HG02973 (cell line): ENCODE results near the gene DMAC2.
"Not testable (repeated sequence)": the region's sequence is repeated elsewhere in the genome, so short reads cannot be mapped to it uniquely, and the experiment has no call there.

ENCODE experiments used
- ATAC-seq: cut with Tn5 transposase; IDR thresholded peaks from one replicate; pipeline ENCODE4 v1.9.1; 2021; ENCODE audit warnings: moderate library complexity; ENCODE audit not compliant: unreplicated experiment

DMAC2 gene

DNA sequence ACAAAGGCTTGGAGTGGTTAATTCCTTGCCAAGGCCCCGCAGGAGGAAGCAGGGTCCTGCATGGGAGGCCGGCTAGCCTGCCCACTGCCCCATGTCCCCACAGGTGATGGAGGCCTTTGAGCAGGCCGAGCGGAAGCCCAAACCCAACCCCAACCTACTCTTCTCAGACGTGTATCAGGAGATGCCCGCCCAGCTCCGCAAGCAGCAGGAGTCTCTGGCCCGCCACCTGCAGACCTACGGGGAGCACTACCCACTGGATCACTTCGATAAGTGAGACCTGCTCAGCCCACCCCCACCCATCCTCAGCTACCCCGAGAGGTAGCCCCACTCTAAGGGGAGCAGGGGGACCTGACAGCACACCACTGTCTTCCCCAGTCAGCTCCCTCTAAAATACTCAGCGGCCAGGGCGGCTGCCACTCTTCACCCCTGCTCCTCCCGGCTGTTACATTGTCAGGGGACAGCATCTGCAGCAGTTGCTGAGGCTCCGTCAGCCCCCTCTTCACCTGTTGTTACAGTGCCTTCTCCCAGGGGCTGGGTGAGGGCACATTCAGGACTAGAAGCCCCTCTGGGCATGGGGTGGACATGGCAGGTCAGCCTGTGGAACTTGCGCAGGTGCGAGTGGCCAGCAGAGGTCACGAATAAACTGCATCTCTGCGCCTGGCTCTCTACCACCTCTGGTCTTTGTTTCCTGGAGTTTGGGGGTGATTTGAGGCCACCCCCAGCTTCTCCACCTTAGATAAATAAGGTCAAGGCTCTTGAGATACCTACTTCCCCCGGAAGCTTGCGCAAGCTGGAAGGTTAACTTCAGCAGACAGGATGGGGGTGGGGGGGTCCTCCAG lies 15.2 kb downstream of the DMAC2 start:
- no peak for ATAC-seq

DNA sequence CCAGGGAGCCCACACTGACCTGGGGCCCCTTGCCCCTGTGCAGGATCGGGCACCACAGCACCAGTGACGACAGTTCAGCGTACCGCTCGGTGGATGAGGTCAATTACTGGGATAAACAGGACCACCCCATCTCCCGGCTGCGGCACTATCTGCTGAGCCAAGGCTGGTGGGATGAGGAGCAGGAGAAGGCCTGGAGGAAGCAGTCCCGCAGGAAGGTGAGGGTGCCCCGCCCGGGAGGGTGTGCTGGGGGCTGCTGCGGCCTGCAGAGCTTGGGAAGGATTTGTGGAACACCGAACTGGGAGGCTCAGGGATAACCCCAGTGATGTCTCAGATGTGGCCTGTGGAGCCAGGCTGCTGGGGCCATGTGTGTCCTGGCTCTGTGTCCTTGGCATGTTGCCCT lies 16.8 kb downstream of the DMAC2 start:
- no peak for ATAC-seq

DNA sequence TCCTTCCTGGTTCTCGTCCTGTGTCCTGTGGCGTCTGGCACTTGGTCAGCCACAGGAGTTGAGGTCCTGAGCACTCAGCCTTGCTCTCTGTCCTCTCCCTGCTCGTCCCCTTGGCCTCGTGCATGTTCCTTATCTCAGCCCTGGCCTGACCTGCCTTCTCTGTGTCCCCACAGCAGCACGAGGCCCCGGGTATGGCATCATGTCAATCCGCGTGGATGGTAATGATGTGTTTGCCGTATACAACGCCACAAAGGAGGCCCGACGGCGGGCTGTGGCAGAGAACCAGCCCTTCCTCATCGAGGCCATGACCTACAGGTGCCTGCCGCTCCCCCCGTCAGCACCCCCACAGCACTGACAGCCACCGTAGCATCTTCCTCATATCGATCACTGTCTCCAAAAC lies 17.3 kb downstream of the DMAC2 start:
- no peak for ATAC-seq

DNA sequence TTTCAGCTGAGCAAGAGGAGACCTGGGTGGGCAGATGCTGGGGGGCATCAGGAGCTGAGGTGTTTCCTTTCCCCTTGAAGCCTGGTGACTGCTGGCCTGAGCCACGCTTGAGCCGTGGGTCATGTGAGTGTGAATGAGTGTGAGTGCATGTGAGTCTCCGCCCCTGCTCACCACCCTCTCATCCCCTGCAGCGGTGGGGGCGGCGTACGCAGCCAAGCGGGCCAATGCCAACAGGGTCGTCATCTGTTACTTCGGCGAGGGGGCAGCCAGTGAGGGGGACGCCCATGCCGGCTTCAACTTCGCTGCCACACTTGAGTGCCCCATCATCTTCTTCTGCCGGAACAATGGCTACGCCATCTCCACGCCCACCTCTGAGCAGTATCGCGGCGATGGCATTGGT lies 17.7 kb downstream of the DMAC2 start:
- no peak for ATAC-seq

DNA sequence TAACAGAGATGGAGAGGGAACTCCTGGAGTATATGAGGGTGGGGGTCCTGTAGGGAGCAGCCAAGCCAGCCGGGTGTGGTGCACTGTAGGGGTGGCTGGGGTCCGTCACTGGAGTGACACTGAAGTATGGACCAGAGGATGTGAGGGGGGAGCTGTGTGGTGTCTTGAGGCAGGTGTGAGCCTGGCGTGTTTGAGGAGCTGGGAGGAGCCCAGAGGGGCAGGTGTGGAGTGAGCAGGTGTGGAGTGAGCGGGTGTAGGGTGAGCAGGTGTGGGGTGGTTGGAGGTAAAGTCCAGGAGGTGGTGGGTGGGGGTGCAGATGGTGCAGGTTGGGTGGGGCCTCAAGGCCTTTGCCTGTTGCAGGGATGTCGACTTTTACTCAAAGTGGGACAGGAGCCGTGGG lies 18.4 kb downstream of the DMAC2 start:
- no peak for ATAC-seq

DNA sequence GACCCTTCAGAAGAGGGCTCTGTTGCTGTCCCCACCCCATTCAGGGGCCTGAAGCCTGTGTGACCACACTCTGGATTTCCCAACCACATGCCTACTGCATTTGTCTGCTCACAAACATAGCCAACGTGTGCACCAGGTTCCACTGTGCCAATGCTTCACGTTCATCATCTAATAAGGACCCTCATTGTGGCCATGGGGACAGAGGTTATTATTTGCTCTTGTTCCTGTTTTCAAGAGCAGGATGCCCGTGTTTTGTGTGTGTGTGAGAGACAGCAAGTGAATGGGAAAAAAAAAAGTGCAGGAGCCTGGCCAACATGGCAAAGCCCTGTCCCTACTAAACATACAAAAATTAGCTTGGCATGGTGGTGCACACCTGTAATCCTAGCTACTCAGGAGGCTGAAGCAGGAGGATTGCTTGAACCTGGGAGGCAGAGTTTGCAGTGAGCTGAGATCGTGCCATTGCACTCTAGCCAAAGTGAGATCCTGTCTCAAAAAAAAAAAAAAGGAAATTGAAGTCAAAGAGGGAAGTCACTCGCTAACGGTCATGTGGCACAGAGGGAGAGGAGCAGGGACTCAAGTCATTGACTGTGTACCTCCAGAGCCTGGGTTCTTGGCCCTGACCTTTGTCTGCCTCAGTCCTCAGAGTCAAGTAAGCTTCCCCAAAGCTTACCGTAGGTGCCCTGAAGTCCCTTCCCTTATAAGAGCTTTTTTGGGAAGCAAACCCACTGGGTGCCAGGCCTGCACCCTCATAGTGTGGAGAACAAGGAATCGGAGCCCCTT lies 19.4 kb downstream of the DMAC2 start:
- no peak for ATAC-seq

DNA sequence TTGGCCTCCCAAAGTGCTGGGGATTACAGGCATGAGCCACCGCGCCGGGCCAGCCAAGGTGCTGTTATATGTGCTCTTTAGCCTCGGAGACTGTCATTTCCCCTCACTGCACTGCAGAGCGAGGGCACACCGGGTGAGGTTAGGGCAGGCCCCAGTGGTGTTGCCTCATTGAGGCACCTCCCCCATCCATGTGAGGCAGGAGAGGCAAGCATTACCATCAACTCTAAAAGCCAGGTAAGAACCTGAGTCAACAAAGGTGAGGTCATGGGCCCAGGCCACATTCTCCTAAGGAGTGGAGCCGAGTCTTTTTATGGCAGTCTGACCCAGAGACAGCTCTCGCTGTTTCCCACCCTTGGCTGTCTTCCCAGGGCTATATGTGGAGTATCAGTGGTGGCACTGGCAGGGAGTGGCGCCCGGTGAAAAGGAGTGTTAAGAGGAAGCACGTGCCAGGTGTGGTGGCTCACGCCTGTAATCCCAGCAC lies 23.5 kb downstream of the DMAC2 start:
- no peak for ATAC-seq

DNA sequence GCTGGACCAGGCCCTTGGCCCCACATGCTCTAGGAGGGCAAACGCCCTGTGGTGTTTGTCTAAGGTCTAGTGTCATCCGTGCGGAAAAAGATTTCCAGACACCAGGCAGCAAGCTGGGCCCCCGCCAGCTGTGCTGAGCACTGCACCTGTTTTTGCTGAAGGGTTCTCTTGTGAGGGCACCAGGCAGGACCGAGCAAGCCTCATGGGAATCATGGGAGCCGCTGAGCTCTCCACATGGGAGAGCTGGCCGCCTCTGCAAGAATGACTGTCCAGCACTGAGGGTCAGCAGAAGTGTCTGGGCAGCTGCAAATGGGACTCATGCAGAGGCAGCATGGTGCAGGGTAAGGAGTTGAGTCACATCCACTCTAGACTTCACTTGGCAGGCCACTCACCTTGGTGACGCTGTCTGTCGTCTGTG lies 24.5 kb downstream of the DMAC2 start:
- ATAC-seq: no peak

DNA sequence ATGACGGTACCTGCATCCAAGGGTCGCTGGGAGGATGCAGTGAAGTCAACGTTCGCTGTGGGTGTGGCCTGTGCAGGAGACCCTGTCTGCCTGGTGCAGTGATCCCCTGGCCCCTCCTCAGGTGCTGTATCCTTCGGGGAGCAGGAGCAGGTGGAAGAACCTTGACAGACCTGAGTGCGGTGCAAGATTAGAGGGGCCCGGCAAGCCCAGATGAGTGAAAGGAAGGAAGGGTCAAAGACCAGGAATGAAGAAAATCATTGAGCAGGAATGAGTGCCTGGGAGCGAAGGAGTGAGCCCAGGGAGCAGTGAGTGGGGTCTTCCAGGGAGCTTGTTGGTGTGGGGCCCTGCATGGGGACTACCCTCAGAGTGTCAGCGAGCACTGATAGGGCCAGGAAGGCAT lies 25.3 kb downstream of the DMAC2 start:
- ATAC-seq: no peak

DNA sequence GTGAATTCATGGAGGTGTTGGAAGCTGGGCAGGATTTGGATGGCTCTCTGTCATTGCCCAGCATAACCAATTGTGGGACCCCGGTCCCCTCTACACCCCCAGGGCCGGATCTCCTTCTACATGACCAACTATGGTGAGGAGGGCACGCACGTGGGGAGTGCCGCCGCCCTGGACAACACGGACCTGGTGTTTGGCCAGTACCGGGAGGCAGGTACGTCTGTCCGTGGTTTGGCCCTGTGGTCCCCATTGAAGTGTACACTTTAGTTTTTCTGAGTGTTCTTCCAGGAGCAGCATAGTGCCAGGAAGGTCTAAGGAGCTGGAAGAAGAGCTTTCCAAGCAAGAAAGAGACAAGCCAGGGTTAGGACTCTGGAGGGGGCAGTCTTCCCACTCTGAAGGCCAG lies 25.8 kb downstream of the DMAC2 start:
- no peak for ATAC-seq

DNA sequence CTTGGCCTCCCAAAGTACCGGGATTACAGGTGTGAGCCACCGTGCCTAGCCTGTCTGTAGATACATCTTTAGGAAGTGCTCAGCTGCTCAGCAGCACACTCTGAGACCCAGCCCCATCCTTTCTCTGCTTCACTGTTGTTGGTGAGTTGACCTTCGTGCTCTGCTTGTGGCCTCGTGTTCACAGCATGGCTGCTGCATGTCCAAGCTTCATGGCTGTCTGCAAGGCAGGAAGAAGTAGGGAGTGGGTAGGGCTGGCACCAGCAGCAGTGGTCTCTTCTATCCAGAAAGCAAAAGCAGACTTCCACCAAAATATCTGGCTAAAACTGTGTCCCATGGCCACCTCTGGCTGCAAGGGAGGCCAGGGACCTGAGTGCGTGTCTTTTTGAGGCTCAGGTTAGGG lies 26.8 kb downstream of the DMAC2 start:
- ATAC-seq: no peak

DNA sequence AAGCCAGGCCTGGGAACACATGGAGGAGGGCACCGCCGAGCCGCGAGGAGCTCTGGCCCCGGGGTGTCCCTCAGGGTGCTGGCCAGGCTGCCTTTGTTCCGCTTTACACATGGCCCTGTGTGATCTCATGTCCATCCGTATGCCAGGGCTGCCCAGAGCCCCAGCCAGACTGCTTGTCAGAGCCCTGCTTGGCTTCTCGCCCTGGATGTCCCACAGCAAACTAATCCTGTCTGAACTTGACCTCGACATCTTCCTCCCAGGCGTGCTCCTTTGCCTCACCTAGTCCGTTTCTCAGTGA lies 27.8 kb downstream of the DMAC2 start:
- ATAC-seq: no peak

DNA sequence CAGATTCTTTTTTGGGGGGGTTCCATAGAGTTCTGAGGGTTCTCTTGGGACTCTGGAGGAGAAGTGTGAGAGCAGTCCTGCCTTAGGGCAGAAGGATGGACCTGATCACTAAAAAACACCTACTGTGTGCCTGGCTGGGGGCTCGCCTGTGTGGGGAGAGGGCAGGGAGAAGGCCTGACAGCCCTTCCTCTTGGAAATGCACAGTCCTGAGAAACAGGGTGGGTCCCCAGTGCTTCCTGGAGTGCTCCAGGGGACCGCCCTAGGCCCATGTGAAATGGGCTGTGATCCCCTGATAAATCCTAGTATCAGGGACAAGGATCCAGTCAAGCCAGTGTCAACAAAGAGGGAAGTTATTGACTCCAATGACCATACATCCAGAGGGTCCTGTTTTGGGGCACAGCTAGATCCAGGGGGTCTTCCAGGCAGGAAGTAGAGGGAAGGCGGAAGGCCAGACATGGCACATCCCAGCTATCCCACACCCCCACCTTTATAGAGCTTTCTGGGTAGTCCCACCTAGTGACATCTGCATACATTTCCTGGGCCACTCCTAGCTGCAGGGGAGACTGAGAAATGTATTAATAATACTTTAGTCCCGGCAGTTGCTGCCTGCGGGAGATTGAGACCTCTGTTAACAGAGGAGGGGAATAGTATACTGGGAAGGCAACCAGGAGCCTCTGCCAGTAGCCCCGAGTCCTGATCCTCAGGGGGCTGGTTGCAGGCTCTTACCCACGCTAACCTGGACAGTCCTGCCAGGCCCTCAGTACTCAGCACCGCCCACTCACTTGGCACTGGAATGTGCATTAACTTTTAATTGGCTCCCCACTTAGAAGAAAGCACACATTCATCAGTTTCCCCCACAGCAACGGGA lies 28.4 kb downstream of the DMAC2 start:
- no peak for ATAC-seq

DNA sequence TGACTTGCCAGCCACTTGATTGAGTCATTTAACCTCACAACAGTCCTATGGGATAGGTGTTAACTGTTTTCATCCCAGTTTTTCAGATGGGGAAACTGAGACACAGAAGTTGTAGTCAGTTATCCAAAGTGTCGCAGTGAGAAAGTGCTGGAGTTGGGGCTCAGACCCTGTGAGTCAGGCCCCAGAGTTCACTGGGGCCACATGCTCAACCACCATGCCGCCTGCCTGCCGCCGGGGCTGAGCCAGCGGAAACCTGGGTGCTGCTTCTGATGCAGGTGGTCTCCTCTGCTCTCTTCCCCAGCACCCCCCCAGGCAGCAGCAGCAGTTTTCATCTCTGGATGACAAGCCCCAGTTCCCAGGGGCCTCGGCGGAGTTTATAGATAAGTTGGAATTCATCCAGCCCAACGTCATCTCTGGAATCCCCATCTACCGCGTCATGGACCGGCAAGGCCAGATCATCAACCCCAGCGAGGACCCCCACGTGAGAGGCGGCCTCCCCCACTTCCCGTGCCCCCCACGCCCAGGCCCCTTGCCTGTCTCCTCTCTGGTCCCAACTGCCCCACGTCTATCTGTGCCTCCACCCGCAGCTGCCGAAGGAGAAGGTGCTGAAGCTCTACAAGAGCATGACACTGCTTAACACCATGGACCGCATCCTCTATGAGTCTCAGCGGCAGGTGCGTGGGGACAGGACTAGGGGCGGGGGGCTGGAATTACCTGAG lies 29.2 kb downstream of the DMAC2 start:
- ATAC-seq: no peak

DNA sequence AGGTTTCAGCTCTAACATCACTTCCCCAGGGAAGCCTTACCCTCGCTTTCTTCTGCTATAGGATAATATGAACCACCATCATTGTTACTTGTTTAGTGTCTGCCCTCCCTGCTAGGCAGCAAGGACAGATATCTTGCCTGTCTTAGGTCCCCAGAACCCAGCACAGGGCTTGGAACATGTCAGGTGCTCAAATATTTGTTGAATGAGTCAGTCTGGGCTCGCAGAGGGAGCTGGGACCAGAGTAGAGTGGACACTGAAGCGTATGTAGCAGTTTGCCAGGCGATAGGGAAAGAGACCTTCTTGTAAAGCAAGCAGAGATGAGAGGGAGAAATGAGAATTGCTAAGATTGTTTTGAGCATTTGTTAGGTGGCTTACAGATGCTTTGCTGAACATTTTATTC lies 30.4 kb downstream of the DMAC2 start:
- ATAC-seq: no peak

DNA sequence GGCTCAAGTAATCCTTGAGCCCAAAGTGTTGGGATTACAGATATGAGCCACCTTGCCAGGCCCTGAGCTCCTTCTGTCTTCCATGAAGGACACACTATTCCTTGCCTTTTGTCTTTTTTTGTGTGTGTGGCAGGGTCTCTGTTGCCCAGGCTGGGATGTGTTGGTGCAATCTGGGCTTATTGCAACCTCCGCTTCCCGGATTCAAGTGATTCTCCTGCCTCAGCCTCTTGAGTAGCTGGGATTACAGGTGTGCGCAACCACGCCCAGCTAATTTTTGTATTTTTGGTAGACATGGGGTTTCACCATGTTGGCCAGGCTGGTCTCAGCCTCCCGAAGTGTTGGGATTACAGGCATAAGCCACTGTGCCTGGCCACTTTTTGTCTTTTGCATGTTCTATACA lies 30.9 kb downstream of the DMAC2 start:
- not testable (repeated sequence) for ATAC-seq

DNA sequence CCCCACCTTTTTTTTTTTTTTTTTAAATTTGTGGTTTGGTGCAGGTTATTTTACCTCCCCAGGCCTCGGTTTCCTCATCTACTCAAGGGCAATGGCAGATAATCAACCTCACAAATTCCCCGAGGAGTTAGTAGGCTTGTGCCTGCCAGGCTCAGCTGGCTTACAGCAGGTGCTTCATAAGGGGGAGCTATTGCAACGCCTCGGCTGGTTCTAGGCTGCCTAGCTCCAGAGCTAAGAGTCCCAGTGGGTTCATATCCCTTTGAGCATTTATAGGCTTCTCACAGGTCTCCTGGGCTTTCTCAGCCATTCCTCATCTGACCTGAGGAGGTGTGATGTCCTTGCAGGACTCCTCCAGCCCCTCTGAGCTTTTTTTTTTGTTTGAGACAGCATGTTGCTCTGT lies 31.5 kb downstream of the DMAC2 start:
- ATAC-seq: no peak

DNA sequence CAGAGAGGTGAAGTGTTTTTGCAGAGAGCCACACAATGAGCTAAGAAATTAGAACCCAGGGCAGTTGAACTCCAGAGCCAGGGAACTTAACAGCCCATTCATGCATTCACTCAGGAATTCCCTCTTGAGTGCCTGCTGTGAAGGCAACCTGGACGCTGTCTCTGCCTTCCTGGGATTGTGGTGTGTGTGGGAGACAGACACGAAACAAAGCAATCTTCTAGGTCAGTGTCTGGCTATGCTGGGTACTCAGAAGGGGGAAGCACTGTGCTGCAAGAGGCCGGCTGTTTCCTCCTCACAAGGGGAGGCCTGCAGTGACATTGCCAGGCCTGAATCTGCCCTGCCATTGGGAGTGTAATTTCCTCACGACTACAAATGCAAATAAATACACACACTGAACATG lies 32.4 kb downstream of the DMAC2 start:
- no peak for ATAC-seq

DNA sequence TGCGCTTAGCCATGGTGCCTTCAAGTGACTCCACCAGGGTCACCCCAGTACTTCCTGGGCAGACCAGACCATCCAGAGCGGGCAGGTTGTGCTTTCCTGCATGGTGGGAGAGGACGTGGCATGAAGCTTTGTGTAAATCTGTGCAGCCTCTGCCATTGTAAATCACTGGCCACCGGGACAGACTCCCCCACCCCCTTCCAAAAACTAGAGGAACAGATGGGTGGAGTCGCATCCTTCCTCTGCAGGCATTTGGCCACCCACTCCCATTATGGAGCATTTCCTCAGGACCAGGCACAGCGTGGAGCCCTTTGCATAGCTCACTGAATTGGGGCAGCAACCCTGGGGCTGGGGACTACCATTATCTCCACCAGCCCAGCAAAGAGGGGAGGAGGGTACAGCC lies 33.9 kb downstream of the DMAC2 start:
- ATAC-seq: no peak

DNA sequence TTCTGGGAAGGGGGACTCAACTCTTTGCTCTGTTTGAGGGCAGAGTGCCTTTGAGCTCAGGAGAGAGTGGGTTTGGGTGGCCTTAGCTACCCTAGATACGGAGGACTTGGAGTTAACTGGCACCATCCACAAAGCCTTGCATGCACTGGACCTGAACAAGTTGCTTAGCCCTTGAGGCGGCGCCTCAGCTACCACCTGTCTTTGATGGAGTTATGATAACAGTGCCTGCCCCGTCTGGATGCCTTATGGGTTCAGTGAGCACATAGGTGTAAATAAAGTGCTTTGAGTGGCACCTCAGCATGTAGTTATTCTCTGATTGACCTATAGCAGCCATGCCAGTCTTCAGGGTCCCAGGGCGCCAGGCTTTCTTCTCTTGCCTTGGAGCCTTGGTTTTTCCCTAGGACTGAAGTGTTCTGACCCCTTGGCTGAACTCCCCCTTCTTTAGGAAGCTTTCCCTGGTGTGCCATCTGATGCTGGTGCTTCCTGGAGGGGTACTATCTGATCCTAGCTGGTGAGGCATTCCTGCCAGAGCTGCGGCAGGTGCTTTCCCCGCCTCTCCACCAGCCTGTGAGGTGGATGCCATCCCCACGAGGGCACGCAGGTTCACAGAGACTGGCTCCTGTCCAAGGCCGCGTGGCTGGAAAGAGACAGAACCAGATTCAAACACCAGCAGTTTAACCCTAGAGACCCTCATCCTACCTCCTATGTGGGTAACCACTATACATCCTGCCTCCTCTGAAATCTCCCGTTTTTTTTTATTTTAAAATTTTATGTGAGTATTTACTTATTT lies 36.3 kb downstream of the DMAC2 start:
- ATAC-seq: no peak
